ENCODE data around the gene SLC30A2.

GRCh38 chr1:26035959-26036755, 9.8 kb downstream of the SLC30A2 start:
- TF ChIP-seq CTCF (IDR thresholded peaks at IDR 0.05), result peak; percentile 98
- no peak for TF ChIP-seq POLR2AphosphoS5 (IDR thresholded peaks at IDR 0.05; ENCODE audit: low read depth, low read length)
- no peak for TF ChIP-seq REST (IDR thresholded peaks at IDR 0.05; ENCODE audit: insufficient read depth in 1 of 2, low read depth in 2 of 2, low read length in 1 of 2)
- no peak for TF ChIP-seq SIN3A (IDR thresholded peaks at IDR 0.05; ENCODE audit: borderline replicate concordance, insufficient read depth, low read depth, low read length)
- TF ChIP-seq TCF7L2 (IDR thresholded peaks at IDR 0.05; ENCODE audit: low read depth, low read length), result no peak
